GM10847 (cell line): ENCODE results near the gene TRPM1.

Experiments
- POLR2A ChIP-seq: IDR thresholded peaks from 2 replicates; pipeline ENCODE4 v1.6.1; 2011; ENCODE audit not compliant: insufficient read length; ENCODE audit errors: extremely low read depth

Gene TRPM1

DNA sequence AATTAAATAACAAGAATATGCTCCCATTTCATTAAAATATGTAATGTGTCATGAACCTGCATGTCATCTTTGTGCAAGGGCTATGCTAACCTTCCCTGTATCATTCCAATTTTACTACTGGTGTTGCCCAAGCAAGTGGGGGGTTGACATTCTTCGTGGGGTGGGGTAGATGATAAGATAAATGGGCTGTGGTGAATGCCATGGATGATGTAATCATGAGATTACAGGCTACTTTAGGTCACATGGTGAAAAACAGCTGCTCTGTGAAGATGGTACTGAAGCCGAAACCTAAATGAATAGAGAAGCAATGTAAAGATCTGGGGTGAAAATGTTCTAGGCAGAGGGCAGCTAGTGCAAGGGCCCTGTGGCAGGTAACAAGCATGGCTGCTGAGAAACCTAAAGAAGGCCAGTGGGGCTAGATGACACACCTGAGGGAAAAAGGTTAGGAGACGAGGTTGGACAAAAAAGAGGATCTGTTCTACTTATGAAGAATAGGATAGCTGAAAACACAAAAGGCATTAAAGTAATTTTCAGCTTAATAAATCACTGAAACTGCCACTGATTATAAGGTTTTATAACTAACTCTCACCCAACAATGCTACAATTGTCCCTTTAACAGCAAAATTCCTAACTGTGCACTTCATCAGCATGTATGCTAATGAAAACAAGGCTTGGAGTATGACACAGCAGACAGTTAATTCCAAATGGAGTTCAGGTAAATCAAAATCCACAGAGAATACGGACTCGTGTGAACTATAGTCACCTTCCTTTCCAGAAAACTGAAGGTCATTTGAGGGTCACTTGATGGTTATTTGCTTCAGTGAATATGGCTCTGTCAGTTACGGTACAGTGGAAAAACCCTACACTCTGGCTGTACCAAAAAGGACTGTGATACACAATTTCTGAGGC lies 145.1 kb downstream of the TRPM1 start:
- no peak for TF ChIP-seq POLR2A

DNA sequence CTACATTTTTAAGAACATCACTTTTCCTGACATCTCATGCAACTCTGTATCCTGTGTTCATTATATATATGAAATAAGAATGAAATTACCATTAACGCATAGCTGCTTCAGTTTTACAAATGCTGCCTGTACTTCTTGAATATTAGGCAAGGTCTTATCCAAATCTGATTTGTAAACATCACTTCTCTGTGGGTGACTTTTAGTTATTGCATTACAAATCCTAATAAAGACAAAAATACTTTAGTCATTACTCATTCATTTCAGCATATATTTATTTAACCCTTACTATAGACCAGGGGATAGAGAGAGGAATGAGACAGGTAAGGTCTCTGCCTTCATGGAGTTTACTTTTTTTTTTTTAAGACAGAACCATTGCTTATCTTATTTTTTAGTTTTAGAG lies 146.9 kb downstream of the TRPM1 start:
- no peak for TF ChIP-seq POLR2A

DNA sequence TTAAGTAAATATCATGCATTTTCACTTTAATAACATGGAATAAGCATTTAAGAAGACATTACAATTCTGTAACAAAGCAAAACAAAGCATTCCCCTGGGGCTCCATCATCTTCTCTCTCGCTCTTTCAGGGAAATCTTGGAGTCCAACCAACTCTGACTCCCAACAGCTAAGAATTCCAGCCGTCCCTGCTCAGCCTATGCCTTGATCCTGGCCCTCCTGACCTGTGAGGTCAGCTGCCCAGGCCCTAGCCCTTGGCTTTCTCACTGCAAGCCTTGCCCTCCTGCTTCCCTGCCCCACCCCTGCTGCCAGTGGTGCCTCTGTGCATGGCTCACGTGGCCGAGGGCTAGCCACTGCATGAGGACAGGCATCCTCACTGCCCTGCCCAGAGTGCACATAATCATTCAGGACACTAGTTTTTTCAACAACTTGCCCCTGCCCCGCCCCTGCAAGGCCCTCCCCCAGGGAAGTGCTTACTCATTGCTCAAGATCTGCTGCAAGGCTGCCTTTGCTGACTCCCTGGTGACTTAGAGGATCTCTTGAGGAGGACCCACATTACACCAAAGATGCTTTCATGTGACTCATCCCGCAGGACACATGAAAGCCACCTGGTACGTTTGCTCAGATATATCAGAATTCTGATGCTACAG lies 147.7 kb downstream of the TRPM1 start:
- no peak for TF ChIP-seq POLR2A

DNA sequence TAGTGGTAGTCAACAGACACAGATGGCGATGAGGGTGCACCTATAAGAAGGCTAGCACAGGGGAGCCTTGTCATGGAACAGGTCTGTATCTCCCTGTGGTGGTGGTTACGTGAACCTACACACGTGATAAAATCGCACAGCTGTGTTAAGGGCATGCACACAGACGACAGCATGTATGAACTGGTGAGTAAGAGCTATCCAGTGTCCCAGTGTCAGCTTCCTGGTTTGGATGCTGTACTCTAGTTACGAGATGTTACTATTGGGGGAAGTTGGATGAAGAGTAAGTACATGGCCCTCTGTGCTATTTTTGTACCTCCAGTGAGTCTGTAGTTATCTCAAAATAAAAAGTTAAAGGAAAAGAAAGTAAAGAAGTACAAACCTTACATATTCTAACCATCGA lies 148.3 kb downstream of the TRPM1 start:
- TF ChIP-seq POLR2A: no peak
